ENCODE results near the gene U2SURP.
"Not testable (repeated sequence)": the region's sequence is repeated elsewhere in the genome, so short reads cannot be mapped to it uniquely, and the experiment has no call there.

The U2SURP gene

GRCh38 chr3:142982038-142982773 is 19.2 kb upstream of the U2SURP start:
- Histone ChIP-seq H3K27me3 (ENCODE audit: insufficient read depth, poor library complexity, severe bottlenecking) (no peaks in the 10 kb centered on the region), H3K27ac (ENCODE audit: poor library complexity, severe bottlenecking) (no peak overlapping the region), H3K4me3 (ENCODE audit: severe bottlenecking) (no peak overlapping the region), H3K9me3 (ENCODE audit: severe bottlenecking) (no peaks in the 10 kb centered on the region), H3K36me3 (ENCODE audit: low read depth) (no peaks in the 10 kb centered on the region), H3K4me1 (ENCODE audit: insufficient read depth, poor library complexity, severe bottlenecking) (peaks cover under 1% of the 10 kb centered on the region)
- TF ChIP-seq CTCF (IDR thresholded peaks at IDR 0.05; ENCODE audit: poor library complexity, severe bottlenecking) = no peak
- DNase-seq (ENCODE audit: low spot score) (no peak), ATAC-seq (ENCODE audit: low read depth) (no peak)

- H3K27ac ChIP-seq (ENCODE audit: poor library complexity, severe bottlenecking) = no peak overlapping the region
- no peaks in the 10 kb centered on the region for H3K36me3 ChIP-seq (ENCODE audit: low read depth)
- no peak for ATAC-seq (ENCODE audit: low read depth)
- TF ChIP-seq CTCF (IDR thresholded peaks at IDR 0.05; ENCODE audit: poor library complexity, severe bottlenecking) = no peak
- H3K4me1 ChIP-seq (ENCODE audit: insufficient read depth, poor library complexity, severe bottlenecking) = no peaks in the 10 kb centered on the region
- no peaks in the 10 kb centered on the region for H3K9me3 ChIP-seq (ENCODE audit: severe bottlenecking)
- no peak overlapping the region for H3K4me3 ChIP-seq (ENCODE audit: severe bottlenecking)
- H3K27me3 ChIP-seq (ENCODE audit: insufficient read depth, poor library complexity, severe bottlenecking) = no peaks in the 10 kb centered on the region
- DNase-seq (ENCODE audit: low spot score) = no peak
These were observed 18.1 kb upstream of the U2SURP start for GRCh38 chr3:142983318-142983717.

GRCh38 chr3:142984255-142984654 is 17.1 kb upstream of the U2SURP start:
- no peak for DNase-seq (ENCODE audit: low spot score)
- Histone ChIP-seq H3K36me3 (ENCODE audit: low read depth) (no peaks in the 10 kb centered on the region), H3K4me3 (ENCODE audit: severe bottlenecking) (no peak overlapping the region), H3K9me3 (ENCODE audit: severe bottlenecking) (no peaks in the 10 kb centered on the region), H3K27ac (ENCODE audit: poor library complexity, severe bottlenecking) (no peak overlapping the region), H3K4me1 (ENCODE audit: insufficient read depth, poor library complexity, severe bottlenecking) (no peaks in the 10 kb centered on the region), H3K27me3 (ENCODE audit: insufficient read depth, poor library complexity, severe bottlenecking) (no peaks in the 10 kb centered on the region)
- no peak for TF ChIP-seq CTCF (IDR thresholded peaks at IDR 0.05; ENCODE audit: poor library complexity, severe bottlenecking)
- no peak for ATAC-seq (ENCODE audit: low read depth)

GRCh38 chr3:142987080-142987700 is 14.2 kb upstream of the U2SURP start:
- ATAC-seq (ENCODE audit: low read depth) (0 out of 3 replicates have a peak, but pooled peaks have one; percentile 45), DNase-seq (ENCODE audit: low spot score) (no peak)
- Histone ChIP-seq H3K36me3 (ENCODE audit: low read depth) (no peaks in the 10 kb centered on the region), H3K27ac (ENCODE audit: poor library complexity, severe bottlenecking) (no peak overlapping the region), H3K9me3 (ENCODE audit: severe bottlenecking) (no peaks in the 10 kb centered on the region), H3K27me3 (ENCODE audit: insufficient read depth, poor library complexity, severe bottlenecking) (no peaks in the 10 kb centered on the region), H3K4me1 (ENCODE audit: insufficient read depth, poor library complexity, severe bottlenecking) (no peaks in the 10 kb centered on the region), H3K4me3 (ENCODE audit: severe bottlenecking) (no peak overlapping the region)
- TF ChIP-seq CTCF (IDR thresholded peaks at IDR 0.05; ENCODE audit: poor library complexity, severe bottlenecking) = peak; percentile 87

GRCh38 chr3:142987707-142988106 is 13.7 kb upstream of the U2SURP start:
- no peaks in the 10 kb centered on the region for H3K36me3 ChIP-seq (ENCODE audit: low read depth)
- H3K9me3 ChIP-seq (ENCODE audit: severe bottlenecking) = no peaks in the 10 kb centered on the region
- DNase-seq (ENCODE audit: low spot score) (no peak), ATAC-seq (ENCODE audit: low read depth) (no peak)
- H3K4me3 ChIP-seq (ENCODE audit: severe bottlenecking) = no peak overlapping the region
- H3K27ac ChIP-seq (ENCODE audit: poor library complexity, severe bottlenecking) = no peak overlapping the region
- no peaks in the 10 kb centered on the region for H3K27me3 ChIP-seq (ENCODE audit: insufficient read depth, poor library complexity, severe bottlenecking)
- H3K4me1 ChIP-seq (ENCODE audit: insufficient read depth, poor library complexity, severe bottlenecking) = no peaks in the 10 kb centered on the region
- TF ChIP-seq CTCF (IDR thresholded peaks at IDR 0.05; ENCODE audit: poor library complexity, severe bottlenecking) = no peak

GRCh38 chr3:142988221-142988620 is 13.1 kb upstream of the U2SURP start:
- not testable (repeated sequence) for H3K27me3 ChIP-seq (ENCODE audit: insufficient read depth, poor library complexity, severe bottlenecking); H3K36me3 ChIP-seq (ENCODE audit: low read depth); H3K4me3 ChIP-seq (ENCODE audit: severe bottlenecking); H3K9me3 ChIP-seq (ENCODE audit: severe bottlenecking); H3K4me1 ChIP-seq (ENCODE audit: insufficient read depth, poor library complexity, severe bottlenecking); DNase-seq (ENCODE audit: low spot score); ATAC-seq (ENCODE audit: low read depth); H3K27ac ChIP-seq (ENCODE audit: poor library complexity, severe bottlenecking)

GRCh38 chr3:142988826-142989225 is 12.5 kb upstream of the U2SURP start:
- not testable (repeated sequence) for H3K4me1 ChIP-seq (ENCODE audit: insufficient read depth, poor library complexity, severe bottlenecking); H3K4me3 ChIP-seq (ENCODE audit: severe bottlenecking); H3K27me3 ChIP-seq (ENCODE audit: insufficient read depth, poor library complexity, severe bottlenecking); H3K9me3 ChIP-seq (ENCODE audit: severe bottlenecking); DNase-seq (ENCODE audit: low spot score); H3K27ac ChIP-seq (ENCODE audit: poor library complexity, severe bottlenecking); ATAC-seq (ENCODE audit: low read depth); H3K36me3 ChIP-seq (ENCODE audit: low read depth)
